Vagina (tissue), 2 donors: ENCODE measurements around the gene HECTD4.

ENCODE experiments used
- CTCF ChIP-seq, 3 experiments: fragments of 450-650 bp in 2 of 3; fragments of 200-600 bp in 1 of 3; sonication (generic) in 1 of 3; IDR thresholded peaks; one replicate each; pipeline ENCODE4 v1.5.1; 2017 to 2019; ENCODE audit warnings: antibody characterized with exemption in 3 of 3, mild to moderate bottlenecking in 2 of 3, moderate library complexity in 2 of 3
- POLR2A ChIP-seq, 2 donors: fragments of 450-650 bp; IDR thresholded peaks; one replicate each; pipeline ENCODE4 v1.6.1; 2017; ENCODE audit warnings: antibody characterized with exemption in 2 of 2, mild to moderate bottlenecking in 2 of 2, moderate library complexity in 2 of 2
- POLR2AphosphoS5 ChIP-seq, 2 donors: sonication (generic); formaldehyde crosslinking; IDR thresholded peaks; one replicate each; pipeline ENCODE4 v1.9.0; 2017; ENCODE audit warnings: antibody characterized with exemption in 2 of 2, mild to moderate bottlenecking in 2 of 2, low read depth in 1 of 2; ENCODE audit not compliant: insufficient read depth in 1 of 2

GRCh38 chr12:112374166-112374740 lies 8.0 kb downstream of the HECTD4 start:
- TF ChIP-seq CTCF (IDR thresholded peaks at IDR 0.05) (no peak), POLR2A (IDR thresholded peaks at IDR 0.05) (no peak), POLR2AphosphoS5 (IDR thresholded peaks at IDR 0.05; ENCODE audit: insufficient read depth in 1 of 2, low read depth in 1 of 2) (no peak)
